ENCODE results near the gene PRKX.

- TF ChIP-seq CTCF (IDR thresholded peaks at IDR 0.05) (no peak), POLR2AphosphoS5 (IDR thresholded peaks at IDR 0.05; ENCODE audit: low read depth, low read length) (no peak), SIN3A (IDR thresholded peaks at IDR 0.05; ENCODE audit: borderline replicate concordance, insufficient read depth, low read depth, low read length) (no peak), TCF7L2 (IDR thresholded peaks at IDR 0.05; ENCODE audit: low read depth, low read length) (no peak)
Measured at GRCh38 chrX:3585719-3586118, 127.7 kb downstream of the PRKX start.
